HG02885 (cell line): ENCODE results near the gene MPDZ.

ENCODE experiments used
- ATAC-seq: cut with Tn5 transposase; IDR thresholded peaks from one replicate; pipeline ENCODE4 v1.9.1; 2021; ENCODE audit warnings: mild to moderate bottlenecking; ENCODE audit not compliant: unreplicated experiment, poor library complexity

MPDZ gene

GRCh38 chr9:13141629-13142028, 137.9 kb downstream of the MPDZ start:
- no peak for ATAC-seq

GRCh38 chr9:13140843-13141592, 138.5 kb downstream of the MPDZ start:
- ATAC-seq: no peak

- no peak for ATAC-seq
Observed at GRCh38 chr9:13139641-13140171, 139.8 kb downstream of the MPDZ start.

- ATAC-seq: no peak
Observed at GRCh38 chr9:13137426-13137825, 142.1 kb downstream of the MPDZ start.

GRCh38 chr9:13131991-13132390, 147.5 kb downstream of the MPDZ start:
- no peak for ATAC-seq

GRCh38 chr9:13131416-13131815, 148.1 kb downstream of the MPDZ start:
- ATAC-seq: no peak

- ATAC-seq: no peak
Observed at GRCh38 chr9:13128266-13128860, 151.1 kb downstream of the MPDZ start.

GRCh38 chr9:13127131-13127530, 152.4 kb downstream of the MPDZ start:
- ATAC-seq: no peak

- ATAC-seq: no peak
Observed at GRCh38 chr9:13125261-13125660, 154.2 kb downstream of the MPDZ start.

GRCh38 chr9:13122756-13123369, 156.6 kb downstream of the MPDZ start:
- ATAC-seq: no peak

- no peak for ATAC-seq
Observed at GRCh38 chr9:13118313-13118712, 161.2 kb downstream of the MPDZ start.

- ATAC-seq: no peak
Observed at GRCh38 chr9:13116292-13116691, 163.2 kb downstream of the MPDZ start.

GRCh38 chr9:13113751-13114150, 165.7 kb downstream of the MPDZ start:
- ATAC-seq: no peak

GRCh38 chr9:13113216-13113615, 166.3 kb downstream of the MPDZ start:
- ATAC-seq: no peak

GRCh38 chr9:13111778-13112177, 167.7 kb downstream of the MPDZ start:
- ATAC-seq: no peak

- ATAC-seq: no peak
Observed at GRCh38 chr9:13110766-13111417, 168.6 kb downstream of the MPDZ start.

GRCh38 chr9:13109781-13110180, 169.7 kb downstream of the MPDZ start:
- ATAC-seq: no peak

- no peak for ATAC-seq
Observed at GRCh38 chr9:13107008-13107407, 172.5 kb downstream of the MPDZ start.

GRCh38 chr9:13100914-13101572, 178.4 kb downstream of the MPDZ start:
- no peak for ATAC-seq

- ATAC-seq: no peak
Observed at GRCh38 chr9:13095056-13095455, 184.4 kb downstream of the MPDZ start.
